SK-N-SH (cell line): ENCODE measurements around the gene MUC5AC.

ENCODE experiments used
- CTCF ChIP-seq: fragments of 200-600 bp; sonication (generic); IDR thresholded peaks from 2 replicates; pipeline ENCODE4 v1.6.1; 2017; ENCODE audit warnings: antibody characterized with exemption, mild to moderate bottlenecking, moderate library complexity
- GABPA ChIP-seq: IDR thresholded peaks from 2 replicates; pipeline ENCODE4 v1.4.0; 2012; ENCODE audit warnings: low read depth, mild to moderate bottlenecking
- JUND ChIP-seq: IDR thresholded peaks from 2 replicates; pipeline ENCODE4 v1.4.0; 2012
- PBX3 ChIP-seq: IDR thresholded peaks from 2 replicates; pipeline ENCODE4; 2012
- POLR2AphosphoS5 ChIP-seq: IDR thresholded peaks from 2 replicates; pipeline ENCODE4 v1.6.1; 2012; ENCODE audit warnings: low read depth, low read length
- TEAD4 ChIP-seq: IDR thresholded peaks from 2 replicates; pipeline ENCODE4 v1.4.0; 2012; ENCODE audit warnings: mild to moderate bottlenecking, borderline replicate concordance; ENCODE audit not compliant: insufficient read depth

GRCh38 chr11:1197886-1198560 lies 40.3 kb downstream of the MUC5AC start:
- no peak for TF ChIP-seq CTCF
- no peak for TF ChIP-seq TEAD4
- TF ChIP-seq GABPA: no peak
- TF ChIP-seq JUND: no peak
- TF ChIP-seq POLR2AphosphoS5: no peak
- no peak for TF ChIP-seq PBX3
